NCI-H187 treated with DMSO at 0.1 percent for 48 hours (cell line): ENCODE measurements around the gene ACTR3C.

Experiments
- DNase-seq: peaks from one replicate; lab custom pipeline; 2025; lab: John Stamatoyannopoulos, UW

ACTR3C gene

DNA sequence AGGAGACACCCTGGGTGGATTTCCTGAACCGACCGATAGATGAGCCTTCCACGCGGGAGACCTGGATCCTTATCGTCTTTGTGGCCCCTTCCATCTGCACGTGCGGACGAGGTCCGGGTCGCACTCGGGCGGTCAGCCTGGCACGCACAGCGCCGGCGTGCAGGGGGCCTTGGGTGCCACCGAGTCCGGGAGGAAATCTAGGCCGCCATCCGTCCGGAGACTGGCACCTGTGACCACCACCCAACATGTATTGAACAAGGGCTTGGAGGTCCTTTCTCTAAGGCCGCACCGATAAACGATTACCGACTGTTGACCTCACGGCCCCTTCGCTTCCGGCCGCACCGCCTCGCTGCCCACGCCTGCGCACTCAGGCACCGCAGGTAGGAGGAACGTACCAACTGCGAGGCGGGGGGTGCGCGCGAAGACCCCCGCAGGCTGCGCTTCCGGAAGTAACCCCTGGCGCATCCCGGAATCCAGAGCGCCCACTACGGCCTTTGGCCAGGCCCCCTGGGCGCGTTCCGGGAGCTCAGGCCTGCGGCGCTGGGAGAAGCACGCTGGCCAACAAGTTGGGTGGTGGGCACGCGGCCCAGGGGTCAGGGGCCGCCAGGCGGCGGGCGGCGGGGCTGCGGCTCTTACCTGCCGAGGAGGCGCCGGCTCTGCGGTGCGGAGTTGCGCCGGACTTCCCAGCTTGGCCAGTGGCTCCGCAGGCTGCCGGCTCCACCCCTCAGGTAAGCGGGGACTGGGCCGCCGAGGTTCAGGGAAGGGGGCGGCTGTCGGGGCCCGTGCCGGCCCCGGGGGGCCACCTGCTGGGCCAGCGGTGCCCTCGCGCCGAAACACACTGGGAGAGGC lies at the start of gene ACTR3C, which contains the start of gene LRRC61:
Gene ACTR3C, minus strand, starts transcription at position 713 of the 849 bp plus-strand sequence. CDS start 28,249 bp downstream, outside the sequence.
Gene LRRC61, plus strand, starts transcription at position 523 of the 849 bp plus-strand sequence. CDS start 13,507 bp downstream, outside the sequence.
- DNase-seq = no peak

GRCh38 chr7:150372271-150373048 lies 49.1 kb upstream of the ACTR3C start:
- no peak for DNase-seq

GRCh38 chr7:150371996-150372270 lies 48.6 kb upstream of the ACTR3C start:
- no peak for DNase-seq

GRCh38 chr7:150371131-150371995 lies 48.0 kb upstream of the ACTR3C start:
- no peak for DNase-seq

DNA sequence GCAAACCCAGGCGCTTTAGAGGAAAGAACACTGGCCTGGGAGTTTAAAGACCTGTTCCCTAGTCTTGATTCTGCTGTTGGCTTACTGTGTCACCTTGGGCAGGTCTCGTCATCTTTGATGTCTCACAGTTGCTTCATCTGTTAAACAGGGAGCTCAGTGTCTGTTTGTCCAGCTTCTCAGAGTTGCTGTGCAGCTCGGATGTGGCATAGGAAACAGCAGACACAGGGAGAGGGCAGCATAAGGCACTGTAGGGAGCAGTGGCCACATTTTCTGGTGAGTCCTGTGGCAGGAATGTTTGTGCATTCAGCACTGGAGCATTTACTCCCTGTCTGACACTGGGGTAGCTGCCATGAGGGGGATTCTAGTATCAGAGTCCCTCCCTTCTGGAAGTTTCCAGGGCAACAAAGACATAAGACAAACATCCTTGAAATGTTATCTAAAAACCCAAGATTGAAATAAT lies 47.3 kb upstream of the ACTR3C start:
- no peak for DNase-seq

DNA sequence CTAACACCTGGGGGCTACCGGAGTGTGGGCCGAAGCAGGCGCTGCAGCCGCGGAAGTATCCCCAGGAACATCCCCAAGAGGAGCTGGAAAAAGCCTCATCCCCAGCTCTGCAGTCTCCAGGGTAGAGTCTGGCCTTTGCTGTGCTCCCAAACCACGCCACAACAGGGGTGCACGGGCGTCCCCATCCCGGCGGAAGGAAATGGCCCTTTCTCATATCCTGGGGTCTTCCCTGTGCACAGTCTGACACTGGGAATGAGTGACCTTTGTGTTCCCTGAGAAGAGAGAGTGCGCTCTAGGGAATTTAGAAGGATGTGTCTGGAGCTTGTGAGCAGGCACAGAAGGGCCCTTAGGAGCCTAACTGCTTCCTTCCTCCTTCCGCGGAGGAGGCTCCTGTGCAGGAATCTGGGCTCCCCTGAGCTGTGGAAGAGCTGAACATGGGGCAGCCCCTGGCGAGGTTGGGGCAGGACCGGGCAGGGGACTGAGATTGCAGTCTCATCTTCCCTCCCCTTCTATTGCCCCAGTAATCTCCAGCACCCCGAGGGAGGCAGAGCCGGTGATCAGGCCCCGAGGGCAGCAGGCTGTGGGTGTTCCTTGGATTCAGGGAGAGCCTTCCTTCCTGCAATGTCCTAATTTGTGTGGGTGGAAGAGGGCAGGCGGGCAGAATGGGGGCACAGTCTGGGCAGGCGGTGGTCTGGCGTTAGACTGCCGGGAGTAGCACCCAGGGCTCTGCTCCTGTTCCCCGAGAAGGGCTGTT lies 46.6 kb upstream of the ACTR3C start:
- no peak for DNase-seq

- no peak for DNase-seq
Observed at GRCh38 chr7:150368884-150369747, 45.8 kb upstream of the ACTR3C start.

- DNase-seq = peak; percentile 31
Observed at GRCh38 chr7:150368096-150368883, 44.9 kb upstream of the ACTR3C start, which contains the start of gene REPIN1. Gene REPIN1, plus strand, starts transcription at chr7:150368822. Its CDS starts 890 bp downstream, at chr7:150369712.

DNA sequence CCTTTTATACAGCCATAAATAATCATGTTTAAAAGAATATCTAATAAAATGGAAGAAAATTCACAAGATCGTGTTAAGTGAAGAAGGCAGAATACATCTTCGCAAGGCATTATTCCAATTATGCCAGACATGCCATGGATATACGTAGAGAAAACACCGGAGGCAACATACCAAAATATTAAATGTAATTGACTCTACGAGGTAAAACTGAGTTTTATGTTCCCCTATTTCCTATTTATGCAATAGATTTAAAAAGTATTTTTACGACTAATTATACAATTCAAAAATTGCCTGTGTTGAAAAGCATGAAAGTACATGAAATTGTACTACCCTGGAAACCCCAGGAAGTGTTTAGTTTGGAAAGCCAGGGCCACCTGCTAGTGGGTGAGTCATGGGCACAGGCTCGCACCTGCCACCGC lies 44.3 kb upstream of the ACTR3C start:
- peak; percentile 30 for DNase-seq

DNA sequence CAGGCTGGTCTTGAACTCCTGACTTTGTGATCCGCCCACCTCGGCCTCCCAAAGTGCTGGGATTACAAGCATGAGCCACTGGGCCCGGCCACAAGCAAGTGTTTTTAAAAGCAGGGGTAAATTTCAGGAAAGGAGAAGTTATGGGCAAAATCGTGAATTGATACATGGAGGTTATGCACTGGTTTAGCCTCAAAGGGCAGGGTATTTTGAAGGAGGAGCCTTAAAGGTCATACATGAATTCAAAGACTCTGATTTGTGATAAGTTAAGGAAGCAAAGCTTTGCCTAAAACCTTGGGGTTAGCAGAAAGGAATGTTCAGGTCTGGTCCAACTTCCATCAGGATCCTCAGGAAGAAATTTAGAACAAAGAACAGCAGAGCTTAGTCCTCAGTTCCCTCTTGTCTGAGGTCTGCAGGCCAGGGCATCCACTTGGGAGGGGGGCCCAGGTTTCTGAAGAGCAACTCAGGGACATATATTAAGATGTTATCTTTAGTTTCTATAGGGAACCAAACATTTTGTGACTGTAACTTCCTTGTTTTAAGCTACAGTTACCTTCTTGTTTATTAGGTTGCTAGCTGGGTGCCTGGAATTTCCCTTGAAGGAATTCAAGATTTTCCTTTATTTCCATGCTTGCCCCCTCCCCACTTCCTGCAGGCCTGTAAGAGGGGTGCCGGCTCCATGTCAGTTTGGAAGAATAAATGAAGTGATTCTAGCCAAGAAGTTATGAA lies 42.5 kb upstream of the ACTR3C start:
- DNase-seq = no peak

DNA sequence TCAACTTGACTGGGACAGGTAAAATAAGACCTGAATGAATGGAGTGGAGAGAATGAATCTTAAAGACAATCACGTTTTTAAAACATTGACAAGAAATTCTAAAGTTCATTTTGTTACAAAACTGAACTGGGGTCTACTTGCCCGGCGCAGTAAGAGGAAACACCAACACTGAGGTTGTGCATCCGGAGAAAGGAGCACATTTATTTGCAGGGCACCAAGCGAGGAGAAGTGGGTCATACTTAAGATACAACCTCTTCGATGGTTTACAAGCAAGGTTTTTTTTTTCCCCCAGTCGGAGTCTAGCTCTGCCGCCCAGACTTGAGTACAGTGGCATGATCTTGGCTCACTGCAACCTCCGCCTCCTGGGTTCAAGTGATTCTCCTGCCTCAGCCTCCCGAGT lies 41.8 kb upstream of the ACTR3C start:
- no peak for DNase-seq

- DNase-seq = no peak
Observed at GRCh38 chr7:150363872-150364271, 40.5 kb upstream of the ACTR3C start.

DNA sequence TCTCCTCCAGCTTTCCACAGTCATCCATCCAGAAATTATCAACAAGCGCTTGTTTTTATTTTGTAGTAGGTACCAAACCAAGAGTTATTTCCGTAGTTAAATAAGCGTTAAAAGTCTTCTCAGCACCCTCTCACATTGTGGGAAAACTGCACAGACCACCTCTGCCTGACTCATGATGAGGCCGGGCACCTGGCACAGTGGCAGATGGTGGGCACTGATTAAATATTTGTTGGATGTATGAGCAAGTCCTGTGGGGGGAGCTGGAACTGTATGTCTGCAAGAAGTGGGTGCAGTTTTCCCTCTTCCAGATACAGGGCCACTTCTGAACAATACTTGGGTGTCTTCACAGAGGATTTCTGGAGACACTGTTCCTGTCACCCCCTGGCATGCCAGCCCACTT lies 40.0 kb upstream of the ACTR3C start:
- no peak for DNase-seq

DNA sequence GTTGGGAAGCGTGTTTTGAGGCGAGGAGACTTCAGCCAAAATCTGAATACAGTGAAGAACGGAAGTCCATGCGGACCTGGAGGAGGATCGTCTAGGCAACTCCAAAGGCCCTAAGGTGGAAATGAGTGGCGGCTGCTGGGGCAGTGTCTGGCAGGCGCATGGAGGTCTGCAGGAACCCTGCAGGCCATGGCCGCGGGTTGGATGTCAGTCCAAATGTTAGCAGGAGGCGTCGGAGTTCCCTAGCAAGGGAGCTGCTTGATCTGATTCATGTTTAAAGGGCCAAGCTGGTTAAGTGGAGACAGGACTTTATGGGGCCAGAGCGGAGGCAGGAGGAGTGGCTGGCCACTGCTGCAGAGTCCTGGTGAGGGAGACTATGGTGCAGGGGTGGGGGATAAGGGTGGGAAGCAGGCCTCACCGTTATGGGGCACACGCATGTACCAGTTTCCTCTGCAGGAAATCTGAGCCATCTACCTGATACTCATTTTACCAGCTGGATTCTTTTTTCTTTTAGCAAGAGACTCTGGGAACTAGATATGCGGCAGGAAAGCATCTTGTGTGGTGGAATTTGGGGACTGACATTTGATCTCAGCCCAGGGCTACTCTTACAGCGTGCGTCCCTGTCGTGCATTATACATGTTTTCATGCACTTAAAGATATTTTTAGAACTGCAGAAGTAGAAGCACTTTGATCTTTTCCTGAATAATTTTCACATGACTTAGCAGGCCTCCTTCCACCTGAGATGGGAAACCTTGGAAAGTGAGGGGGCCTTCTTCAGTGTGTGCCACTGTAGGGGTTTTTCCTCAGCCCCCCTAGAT lies 38.7 kb upstream of the ACTR3C start:
- no peak for DNase-seq

GRCh38 chr7:150361402-150361801 lies 38.1 kb upstream of the ACTR3C start:
- DNase-seq = no peak

- no peak for DNase-seq
Observed at GRCh38 chr7:150360363-150361058, 37.2 kb upstream of the ACTR3C start.
